ENCODE measurements around the gene STARD13. TPM values are rescaled to one million over a fixed set of nuclear protein-coding genes. Genes with fewer than 3 reads are reported as not detected.

STARD13 gene
- total RNA-seq, 1 experiment from 2014 or later, result 2.1 TPM

- no peak for TF ChIP-seq CTCF (conservative IDR thresholded peaks at IDR 0.05)
- Histone ChIP-seq H3K79me2 (ENCODE audit: insufficient read depth, low read length) (no peaks in the 10 kb centered on the region), H2BK120ac (ENCODE audit: low read depth, low read length, poor library complexity, severe bottlenecking) (no peak overlapping the region), H3K9ac (ENCODE audit: extremely low read depth, insufficient read length, low read length) (no peak overlapping the region), H3T11ph (ENCODE audit: low read length) (no peak overlapping the region), H3K14ac (ENCODE audit: insufficient read depth, low read length) (no peak overlapping the region), H3K9me3 (ENCODE audit: control insufficient read depth, low read depth, low read length) (no peaks in the 10 kb centered on the region), H3K4me2 (ENCODE audit: insufficient read depth, insufficient read length, low read length) (no peak overlapping the region), H4K91ac (ENCODE audit: insufficient read length, low read depth, low read length) (no peak overlapping the region), H2BK15ac (ENCODE audit: low read depth, low read length) (no peak overlapping the region), H4K8ac (replicated peaks; ENCODE audit: insufficient read length, low read depth, low read length) (no peak overlapping the region), H3K79me1 (ENCODE audit: insufficient read depth, low read depth, low read length, poor library complexity, severe bottlenecking) (no peaks in the 10 kb centered on the region), H2BK12ac (ENCODE audit: insufficient read length, low read depth, low read length) (no peak overlapping the region), H3K27ac (ENCODE audit: insufficient read length, low read depth, low read length) (no peak overlapping the region), H3K4ac (ENCODE audit: low read depth, low read length) (no peak overlapping the region), H2AK5ac (ENCODE audit: insufficient read length, low read length) (no peak overlapping the region), H4K5ac (ENCODE audit: insufficient read length, low read depth, low read length) (no peak overlapping the region), H2BK20ac (ENCODE audit: low read depth, low read length, poor library complexity, severe bottlenecking) (no peak overlapping the region), H3K23ac (ENCODE audit: insufficient read length, low read depth, low read length) (no peak overlapping the region), H3K18ac (ENCODE audit: insufficient read length, low read depth, low read length) (no peak overlapping the region), H3K56ac (ENCODE audit: insufficient read length, low read depth, low read length) (no peak overlapping the region), H3K23me2 (ENCODE audit: insufficient read length, low read depth, low read length, poor library complexity, severe bottlenecking) (no peaks in the 10 kb centered on the region), H3K4me1 (ENCODE audit: insufficient read depth, low read length) (no peaks in the 10 kb centered on the region; the same call in 1 of the 2 replicates), H3K27me3 (ENCODE audit: insufficient read depth, low read length) (no peaks in the 10 kb centered on the region; the same call in 1 of the 2 replicates), H4K20me1 (ENCODE audit: control insufficient read depth, insufficient read depth, insufficient read length) (no peaks in the 10 kb centered on the region), H2BK5ac (ENCODE audit: insufficient read length, low read length) (no peak overlapping the region), H2AFZ (ENCODE audit: low read length) (no peak overlapping the region)
- Mint-ChIP-seq H3K36me3 (ENCODE audit: insufficient read depth in 1 of 3, low read depth in 3 of 3) (no peaks in the 10 kb centered on the region), H3K4me1 (peaks cover 4 to 12% of the 10 kb centered on the region in 2 experiments), H3K9me3 (no peaks in the 10 kb centered on the region), H3K27me3 (ENCODE audit: low read depth) (no peaks in the 10 kb centered on the region), H3K27ac (no peak overlapping the region), H3K4me3 (no peak overlapping the region)
- no peak for DNase-seq
- WGBS (ENCODE audit: extremely low coverage, insufficient read length, low lambda C conversion rate), result no CpG with 5 or more reads among the region's 4 CpGs
Observed at GRCh38 chr13:33274264-33274663, 11.3 kb downstream of the STARD13 start.

All from H9 (cell line).